Stomach (tissue), 4 donors: ENCODE measurements around the gene BDH1.

Experiments used
- EP300 ChIP-seq: sonication (generic); formaldehyde crosslinking; IDR thresholded peaks from one replicate; pipeline ENCODE4 v1.6.1; 2017; ENCODE audit warnings: antibody characterized with exemption
- POLR2A ChIP-seq, 4 donors: fragments of 450-650 bp; IDR thresholded peaks; one replicate each; pipeline ENCODE4 v1.6.1; 2016; ENCODE audit warnings: antibody characterized with exemption in 4 of 4, control low read depth in 2 of 4, mild to moderate bottlenecking in 1 of 4, moderate library complexity in 1 of 4
- POLR2AphosphoS5 ChIP-seq, 3 donors: sonication (generic); formaldehyde crosslinking; IDR thresholded peaks; one replicate each; pipeline ENCODE4 v1.6.1; 2016; ENCODE audit warnings: antibody characterized with exemption in 3 of 3
- TF ChIP-seq, protein P1 (sequence below), 7 experiments: fragments of 450-650 bp in 4 of 7; fragments of 200-600 bp in 3 of 7; sonication (generic) in 3 of 7; IDR thresholded peaks; one replicate each; pipeline ENCODE4 v1.5.1; 2016 to 2019; ENCODE audit warnings: antibody characterized with exemption in 7 of 7, control low read depth in 2 of 7, mild to moderate bottlenecking in 1 of 7

DNA sequence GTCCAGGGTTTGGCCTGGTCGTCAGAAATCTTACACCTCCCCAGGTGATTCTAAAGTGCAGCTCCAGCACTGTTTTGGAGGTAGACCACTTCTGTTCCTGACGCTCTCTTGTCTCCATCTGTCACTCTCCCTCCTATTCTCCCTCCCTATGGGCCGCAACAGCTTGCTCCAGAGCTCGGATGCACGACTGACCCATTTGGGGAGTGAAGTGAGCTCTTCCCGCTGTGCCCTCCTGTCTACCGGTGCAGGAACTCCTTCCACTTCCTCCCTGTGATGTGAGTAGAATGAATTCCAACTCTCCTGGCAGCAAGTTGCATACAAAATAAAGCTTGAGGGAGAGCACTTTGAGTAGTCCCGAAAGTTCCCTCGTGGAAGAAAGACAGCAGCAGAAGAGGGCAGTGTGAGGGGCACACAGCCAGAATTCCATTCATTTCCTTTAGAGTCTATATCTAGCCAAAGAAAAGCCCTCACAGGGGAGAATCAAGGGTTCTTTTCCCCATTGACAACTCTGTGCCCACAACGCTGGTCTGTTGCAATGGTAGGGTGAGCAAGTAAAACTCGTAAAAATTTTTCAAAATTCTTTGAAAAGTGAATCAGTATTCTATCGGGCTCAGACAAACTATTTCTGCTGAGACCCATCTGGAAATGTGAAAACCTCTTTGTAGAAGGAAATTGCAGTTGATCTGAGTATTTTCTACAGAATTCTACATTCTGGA is 39.9 kb upstream of the BDH1 start:
- TF ChIP-seq, protein P1, sequence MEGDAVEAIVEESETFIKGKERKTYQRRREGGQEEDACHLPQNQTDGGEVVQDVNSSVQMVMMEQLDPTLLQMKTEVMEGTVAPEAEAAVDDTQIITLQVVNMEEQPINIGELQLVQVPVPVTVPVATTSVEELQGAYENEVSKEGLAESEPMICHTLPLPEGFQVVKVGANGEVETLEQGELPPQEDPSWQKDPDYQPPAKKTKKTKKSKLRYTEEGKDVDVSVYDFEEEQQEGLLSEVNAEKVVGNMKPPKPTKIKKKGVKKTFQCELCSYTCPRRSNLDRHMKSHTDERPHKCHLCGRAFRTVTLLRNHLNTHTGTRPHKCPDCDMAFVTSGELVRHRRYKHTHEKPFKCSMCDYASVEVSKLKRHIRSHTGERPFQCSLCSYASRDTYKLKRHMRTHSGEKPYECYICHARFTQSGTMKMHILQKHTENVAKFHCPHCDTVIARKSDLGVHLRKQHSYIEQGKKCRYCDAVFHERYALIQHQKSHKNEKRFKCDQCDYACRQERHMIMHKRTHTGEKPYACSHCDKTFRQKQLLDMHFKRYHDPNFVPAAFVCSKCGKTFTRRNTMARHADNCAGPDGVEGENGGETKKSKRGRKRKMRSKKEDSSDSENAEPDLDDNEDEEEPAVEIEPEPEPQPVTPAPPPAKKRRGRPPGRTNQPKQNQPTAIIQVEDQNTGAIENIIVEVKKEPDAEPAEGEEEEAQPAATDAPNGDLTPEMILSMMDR (IDR thresholded peaks at IDR 0.05), result no peak
- TF ChIP-seq POLR2AphosphoS5 (IDR thresholded peaks at IDR 0.05), result no peak
- TF ChIP-seq POLR2A (IDR thresholded peaks at IDR 0.05), result no peak
- TF ChIP-seq EP300, result no peak
